Common myeloid progenitor, CD34-positive (primary cell): Measurements from ENCODE around the gene SEMA5A.
"Not testable (repeated sequence)": the region's sequence is repeated elsewhere in the genome, so short reads cannot be mapped to it uniquely, and the experiment has no call there.

Experiments used
- CTCF ChIA-PET: fragments of 350-600 bp; sonication (Branson Sonifier 250); formaldehyde crosslinking; loops from one replicate; lab custom pipeline; 2021; ENCODE audit warnings: antibody characterized with exemption; lab: Charles Lee
- POLR2A ChIA-PET: fragments of 350-600 bp; sonication (Branson Sonifier 250); formaldehyde crosslinking; loops from one replicate; lab custom pipeline; 2021; ENCODE audit warnings: antibody characterized with exemption; lab: Charles Lee
- DNase-seq, 3 donors: peaks; one replicate each; pipeline versions ENCODE4 v3.0.0 to v3.0.0-alpha.2; 2013
- H3K27ac ChIP-seq, 2 experiments: 1 replicate in 1 of 2; 2 replicates in 1 of 2; pipeline ENCODE4 v1.7.0; 2013; ENCODE audit warnings: inconsistent platforms in 2 of 2, low read length in 2 of 2, mild to moderate bottlenecking in 2 of 2, low read depth in 1 of 2, moderate library complexity in 1 of 2; ENCODE audit not compliant: severe bottlenecking in 2 of 2, insufficient read depth in 1 of 2, poor library complexity in 1 of 2
- H3K27me3 ChIP-seq, 5 experiments: replicated peaks in 2 of 5; 1 replicate in 3 of 5; 2 replicates in 2 of 5; pipeline versions ENCODE4 v1.6.1 to v1.7.0; 2013; ENCODE audit warnings: low read length in 4 of 5, mild to moderate bottlenecking in 2 of 5, moderate library complexity in 2 of 5, inconsistent platforms in 1 of 5; ENCODE audit not compliant: insufficient read depth in 5 of 5, control insufficient read depth in 4 of 5
- H3K36me3 ChIP-seq, 4 experiments: 1 replicate in 2 of 4; 2 replicates in 2 of 4; pipeline versions ENCODE4 v1.6.1 to v1.7.0; 2013; ENCODE audit warnings: low read length in 3 of 4, control low read depth in 1 of 4, mild to moderate bottlenecking in 1 of 4; ENCODE audit not compliant: control insufficient read depth in 4 of 4, insufficient read depth in 4 of 4
- H3K4me1 ChIP-seq, 4 experiments: 1 replicate in 3 of 4; 2 replicates in 1 of 4; pipeline versions ENCODE4 v1.6.1 to v1.7.1; 2013; ENCODE audit warnings: low read length in 3 of 4, mild to moderate bottlenecking in 3 of 4, control low read depth in 1 of 4, inconsistent platforms in 1 of 4, moderate library complexity in 1 of 4; ENCODE audit not compliant: control insufficient read depth in 4 of 4, insufficient read depth in 4 of 4; ENCODE audit errors: control extremely low read depth in 1 of 4
- H3K4me3 ChIP-seq, 7 experiments: 1 replicate in 4 of 7; 2 replicates in 3 of 7; pipeline versions ENCODE4 v1.5.1 to v1.7.0; 2013; ENCODE audit warnings: mild to moderate bottlenecking in 7 of 7, low read length in 6 of 7, moderate library complexity in 6 of 7, inconsistent platforms in 2 of 7, low read depth in 2 of 7, control low read depth in 1 of 7; ENCODE audit not compliant: insufficient read depth in 4 of 7, control insufficient read depth in 1 of 7; ENCODE audit errors: extremely low read depth in 1 of 7
- H3K9me3 ChIP-seq, 5 experiments: 1 replicate in 4 of 5; 2 replicates in 1 of 5; pipeline versions ENCODE4 v1.6.1 to v1.7.1; 2013; ENCODE audit warnings: low read length in 4 of 5, mild to moderate bottlenecking in 2 of 5, inconsistent platforms in 1 of 5, low read depth in 1 of 5, moderate library complexity in 1 of 5; ENCODE audit not compliant: control insufficient read depth in 4 of 5, insufficient read depth in 2 of 5; ENCODE audit errors: control extremely low read depth in 1 of 5
- WGBS: methylation state at CpG from one replicate; pipeline ENCODE4 v1.1.5; 2013; ENCODE audit not compliant: insufficient coverage; 5-methylcytosine and 5-hydroxymethylcytosine counted together

The SEMA5A gene

GRCh38 chr5:9354336-9355081 lies 191.4 kb downstream of the SEMA5A start:
- ChIA-PET CTCF (interaction anchor here (1.0 kb wide), 1 partner anchor 10 kb away, joined by 3 read pairs; no protein-coding TSS in a partner anchor), POLR2A (no interaction called here)
- Histone ChIP-seq H3K4me3 (no peak overlapping the region), H3K4me1 (no peaks in the 10 kb centered on the region), H3K9me3 (no peaks in the 10 kb centered on the region), H3K36me3 (no peaks in the 10 kb centered on the region), H3K27me3 (peaks cover 0 to 12% (median 3%) of the 10 kb centered on the region in 5 experiments), H3K27ac (no peak overlapping the region)
- no peak for DNase-seq
- WGBS: 99% methylated on average over 7 of the region's 7 CpGs

- H3K4me1 ChIP-seq, H3K36me3 ChIP-seq, H3K27ac ChIP-seq, H3K9me3 ChIP-seq, CTCF ChIA-PET, H3K4me3 ChIP-seq, DNase-seq: not testable (repeated sequence)
- H3K27me3 ChIP-seq: peaks cover 0 to 12% (median 3%) of the 10 kb centered on the region in 5 experiments
- POLR2A ChIA-PET: interaction anchor here (0.6 kb wide), 1 partner anchor 1790 kb away, joined by 5 read pairs; no protein-coding TSS in a partner anchor
Measured at GRCh38 chr5:9353048-9353447, 192.8 kb downstream of the SEMA5A start.

- WGBS: 100% methylated on average over 2 of the region's 2 CpGs
- Histone ChIP-seq H3K4me1 (no peaks in the 10 kb centered on the region), H3K27ac (no peak overlapping the region), H3K4me3 (no peak overlapping the region), H3K36me3 (no peaks in the 10 kb centered on the region), H3K9me3 (no peaks in the 10 kb centered on the region), H3K27me3 (peaks cover 0 to 7% (median 3%) of the 10 kb centered on the region in 5 experiments)
- CTCF ChIA-PET: no interaction called here
- no peak for DNase-seq
- POLR2A ChIA-PET: no interaction called here
Measured at GRCh38 chr5:9351546-9351945, 194.3 kb downstream of the SEMA5A start.

GRCh38 chr5:9350301-9350797 lies 195.5 kb downstream of the SEMA5A start:
- H3K27me3 ChIP-seq: peaks cover 0 to 5% (median 3%) of the 10 kb centered on the region in 5 experiments
- no peak overlapping the region for H3K27ac ChIP-seq
- H3K36me3 ChIP-seq: no peaks in the 10 kb centered on the region
- no peak overlapping the region for H3K4me3 ChIP-seq
- ChIA-PET CTCF (no interaction called here), POLR2A (no interaction called here)
- WGBS: 69% methylated on average over 3 of the region's 4 CpGs
- DNase-seq: no peak
- no peaks in the 10 kb centered on the region for H3K9me3 ChIP-seq
- H3K4me1 ChIP-seq: no peaks in the 10 kb centered on the region

- no peaks in the 10 kb centered on the region for H3K9me3 ChIP-seq
- no peaks in the 10 kb centered on the region for H3K4me1 ChIP-seq
- no peak overlapping the region for H3K4me3 ChIP-seq
- H3K36me3 ChIP-seq: no peaks in the 10 kb centered on the region
- ChIA-PET POLR2A (no interaction called here), CTCF (interaction anchor here (1.4 kb wide), 1 partner anchor 13 kb away, joined by 3 read pairs; no protein-coding TSS in a partner anchor)
- 44% methylated on average over 1 of the region's 5 CpGs for WGBS
- H3K27me3 ChIP-seq: peaks cover 0 to 5% (median 0%) of the 10 kb centered on the region in 5 experiments
- no peak for DNase-seq
- no peak overlapping the region for H3K27ac ChIP-seq
Measured at GRCh38 chr5:9348401-9348996, 197.4 kb downstream of the SEMA5A start.

GRCh38 chr5:9347541-9348295 lies 198.2 kb downstream of the SEMA5A start:
- DNase-seq: no peak
- H3K9me3 ChIP-seq: no peaks in the 10 kb centered on the region
- POLR2A ChIA-PET: no interaction called here
- H3K36me3 ChIP-seq: no peaks in the 10 kb centered on the region
- no peak overlapping the region for H3K4me3 ChIP-seq
- WGBS: 89% methylated on average over 5 of the region's 7 CpGs
- peaks cover 0 to 5% (median 0%) of the 10 kb centered on the region in 5 experiments for H3K27me3 ChIP-seq
- H3K27ac ChIP-seq: no peak overlapping the region
- CTCF ChIA-PET: no interaction called here
- H3K4me1 ChIP-seq: no peaks in the 10 kb centered on the region
